ENCODE measurements around the gene PARP16. TPM values are rescaled to one million over a fixed set of nuclear protein-coding genes. Genes with fewer than 3 reads are reported as not detected.

PARP16 gene
- total and polyA plus RNA-seq, 9 of the 15 experiments (the other 6 are each of a cell fraction or from before 2014, with no cell fraction given), result 3.0 to 9.9 (median 5.8) TPM

DNA sequence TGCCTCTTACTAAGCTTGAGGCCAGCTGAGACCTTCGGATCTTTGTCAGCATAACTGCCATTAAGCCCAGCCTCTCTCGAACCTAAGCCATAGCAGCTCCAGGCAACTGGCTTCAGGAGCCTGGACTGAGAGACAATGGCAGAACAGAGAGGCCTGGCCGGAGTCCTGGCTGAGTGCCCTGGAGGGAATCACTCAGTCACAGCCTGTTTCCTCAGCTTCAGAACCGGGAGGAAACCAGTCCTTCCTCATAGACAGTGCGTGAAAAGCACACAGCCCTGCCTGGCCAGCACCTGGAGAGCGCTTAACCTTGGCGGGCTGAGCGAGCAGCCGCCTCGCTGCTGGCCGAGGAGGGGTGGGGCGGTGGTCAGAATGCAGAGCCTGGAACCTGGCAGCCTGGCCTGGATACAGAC is 39.4 kb upstream of the PARP16 start:
- in situ Hi-C loops (cut with MboI) (no loop called here), intact Hi-C loops (cut with micrococcal nuclease) (no loop called here)
- Histone ChIP-seq H3K9ac (ENCODE audit: insufficient read depth in 1 of 2, low read depth in 2 of 2, low read length in 2 of 2) (no peak overlapping the region; a peak in 1 of 4 replicates), H3K36me3 (ENCODE audit: control insufficient read depth, insufficient read depth, low read length) (no peaks in the 10 kb centered on the region), H3K9me1 (ENCODE audit: control insufficient read depth, insufficient read depth, low read length) (no peaks in the 10 kb centered on the region), H2AFZ (ENCODE audit: low read depth, low read length) (no peak overlapping the region), H3K27me3 (ENCODE audit: control insufficient read depth in 2 of 2, insufficient read depth in 2 of 2, low read length in 2 of 2) (peaks cover 19 to 48% of the 10 kb centered on the region in 2 experiments; a peak in 4 of 5 replicates), H3K79me2 (ENCODE audit: control insufficient read depth, insufficient read depth, low read length) (no peaks in the 10 kb centered on the region), H3K9me3 (replicated peaks; ENCODE audit: control insufficient read depth, insufficient read depth, low read depth, low read length) (no peaks in the 10 kb centered on the region), H3K27ac (ENCODE audit: extremely low read depth, low read depth, low read length) (no peak overlapping the region), H3K4me2 (ENCODE audit: insufficient read depth, low read length) (no peak overlapping the region), H3K4me3 (no peak overlapping the region), H3K4me1 (replicated peaks in 1 of 2; ENCODE audit: control insufficient read depth in 2 of 2, insufficient read depth in 2 of 2, low read length in 2 of 2) (peaks cover 0 to 21% of the 10 kb centered on the region in 2 experiments; a peak in 2 of 5 replicates), H4K20me1 (replicated peaks; ENCODE audit: control insufficient read depth, insufficient read depth, low read length) (no peaks in the 10 kb centered on the region; the same call in 1 of the 2 replicates)
- 10% methylated on average over 2 of the region's 12 CpGs for WGBS (ENCODE audit: insufficient coverage, low coverage, missing lambda C conversion rate)
- ChIA-PET POLR2A (interaction anchor here (2.5 kb wide), 1 partner anchor 21 kb away, joined by 16 read pairs; the partner anchor contains the start of gene RNU5B-1), CTCF (ENCODE audit: low intra/inter-chr PET ratio) (no interaction called here)
- DNase-seq (ENCODE audit: extremely low read depth in 1 of 4, low spot score in 3 of 4) (no peak), FAIRE-seq (no peak), ATAC-seq (no peak)
- BruUV-seq (replicated peaks), result no TSS peak
- TF ChIP-seq ATF7 (IDR thresholded peaks at IDR 0.05) (no peak), TEAD1 (CRISPR knock-in tag; IDR thresholded peaks at IDR 0.05) (no peak), U2AF1 (optimal IDR thresholded peaks at IDR 0.05; ENCODE audit: low read depth, low read length) (no peak), RAD21 (CRISPR knock-in tag; conservative IDR thresholded peaks at IDR 0.05 in 1 of 2, IDR thresholded peaks at IDR 0.05 in 1 of 2) (no peak)
- TF ChIP-seq, protein P1, sequence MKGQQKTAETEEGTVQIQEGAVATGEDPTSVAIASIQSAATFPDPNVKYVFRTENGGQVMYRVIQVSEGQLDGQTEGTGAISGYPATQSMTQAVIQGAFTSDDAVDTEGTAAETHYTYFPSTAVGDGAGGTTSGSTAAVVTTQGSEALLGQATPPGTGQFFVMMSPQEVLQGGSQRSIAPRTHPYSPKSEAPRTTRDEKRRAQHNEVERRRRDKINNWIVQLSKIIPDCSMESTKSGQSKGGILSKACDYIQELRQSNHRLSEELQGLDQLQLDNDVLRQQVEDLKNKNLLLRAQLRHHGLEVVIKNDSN (CRISPR knock-in tag; IDR thresholded peaks at IDR 0.05), result no peak
- TF ChIP-seq, protein P2, sequence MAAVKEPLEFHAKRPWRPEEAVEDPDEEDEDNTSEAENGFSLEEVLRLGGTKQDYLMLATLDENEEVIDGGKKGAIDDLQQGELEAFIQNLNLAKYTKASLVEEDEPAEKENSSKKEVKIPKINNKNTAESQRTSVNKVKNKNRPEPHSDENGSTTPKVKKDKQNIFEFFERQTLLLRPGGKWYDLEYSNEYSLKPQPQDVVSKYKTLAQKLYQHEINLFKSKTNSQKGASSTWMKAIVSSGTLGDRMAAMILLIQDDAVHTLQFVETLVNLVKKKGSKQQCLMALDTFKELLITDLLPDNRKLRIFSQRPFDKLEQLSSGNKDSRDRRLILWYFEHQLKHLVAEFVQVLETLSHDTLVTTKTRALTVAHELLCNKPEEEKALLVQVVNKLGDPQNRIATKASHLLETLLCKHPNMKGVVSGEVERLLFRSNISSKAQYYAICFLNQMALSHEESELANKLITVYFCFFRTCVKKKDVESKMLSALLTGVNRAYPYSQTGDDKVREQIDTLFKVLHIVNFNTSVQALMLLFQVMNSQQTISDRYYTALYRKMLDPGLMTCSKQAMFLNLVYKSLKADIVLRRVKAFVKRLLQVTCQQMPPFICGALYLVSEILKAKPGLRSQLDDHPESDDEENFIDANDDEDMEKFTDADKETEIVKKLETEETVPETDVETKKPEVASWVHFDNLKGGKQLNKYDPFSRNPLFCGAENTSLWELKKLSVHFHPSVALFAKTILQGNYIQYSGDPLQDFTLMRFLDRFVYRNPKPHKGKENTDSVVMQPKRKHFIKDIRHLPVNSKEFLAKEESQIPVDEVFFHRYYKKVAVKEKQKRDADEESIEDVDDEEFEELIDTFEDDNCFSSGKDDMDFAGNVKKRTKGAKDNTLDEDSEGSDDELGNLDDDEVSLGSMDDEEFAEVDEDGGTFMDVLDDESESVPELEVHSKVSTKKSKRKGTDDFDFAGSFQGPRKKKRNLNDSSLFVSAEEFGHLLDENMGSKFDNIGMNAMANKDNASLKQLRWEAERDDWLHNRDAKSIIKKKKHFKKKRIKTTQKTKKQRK (IDR thresholded peaks at IDR 0.05; ENCODE audit: borderline replicate concordance, low read depth, low read length), result no peak
- TF ChIP-seq, protein P3, sequence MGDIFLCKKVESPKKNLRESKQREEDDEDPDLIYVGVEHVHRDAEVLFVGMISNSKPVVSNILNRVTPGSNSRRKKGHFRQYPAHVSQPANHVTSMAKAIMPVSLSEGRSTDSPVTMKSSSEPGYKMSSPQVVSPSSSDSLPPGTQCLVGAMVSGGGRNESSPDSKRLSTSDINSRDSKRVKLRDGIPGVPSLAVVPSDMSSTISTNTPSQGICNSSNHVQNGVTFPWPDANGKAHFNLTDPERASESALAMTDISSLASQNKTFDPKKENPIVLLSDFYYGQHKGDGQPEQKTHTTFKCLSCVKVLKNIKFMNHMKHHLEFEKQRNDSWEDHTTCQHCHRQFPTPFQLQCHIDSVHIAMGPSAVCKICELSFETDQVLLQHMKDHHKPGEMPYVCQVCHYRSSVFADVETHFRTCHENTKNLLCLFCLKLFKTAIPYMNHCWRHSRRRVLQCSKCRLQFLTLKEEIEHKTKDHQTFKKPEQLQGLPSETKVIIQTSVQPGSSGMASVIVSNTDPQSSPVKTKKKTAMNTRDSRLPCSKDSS (IDR thresholded peaks at IDR 0.05; ENCODE audit: low read depth, partially characterized antibody), result no peak

All from K562 (cell line).